ENCODE results near the gene TCF3. TPM values are rescaled to one million over a fixed set of nuclear protein-coding genes. Genes with fewer than 3 reads are reported as not detected.

The TCF3 gene
- polyA plus RNA-seq, 3 donors = 2.4 to 36.2 (median 3.3) TPM

- DNase-seq = no peak
- H3K36me3 ChIP-seq (replicated peaks in 1 of 2; ENCODE audit: control insufficient read depth in 1 of 2, insufficient read depth in 2 of 2, low read length in 2 of 2) = peaks cover 18 to 23% of the 10 kb centered on the region in 2 donors
- no peak overlapping the region for H2AFZ ChIP-seq (ENCODE audit: insufficient read depth, low read depth, low read length, poor library complexity, severe bottlenecking)
- no peak overlapping the region for H3K27ac ChIP-seq (ENCODE audit: low read depth in 1 of 2, low read length in 2 of 2)
- Mint-ChIP-seq H3K27me3 (ENCODE audit: low read depth in 3 of 3) (peaks cover 0 to 2% (median 2%) of the 10 kb centered on the region in 3 donors), H3K27ac (no peak overlapping the region), H3K4me1 (no peaks in the 10 kb centered on the region), H3K36me3 (peaks cover 26 to 37% of the 10 kb centered on the region in 2 donors), H3K4me3 (no peak overlapping the region), H3K9me3 (peaks cover 0 to 9% (median 7%) of the 10 kb centered on the region in 7 donors)
- peaks cover 8% of the 10 kb centered on the region for H3K79me2 ChIP-seq (ENCODE audit: insufficient read depth, low read length)
- intact Hi-C loops (cut with micrococcal nuclease) = no loop called here
- H3K4me2 ChIP-seq (replicated peaks; ENCODE audit: extremely low read depth, low read length, poor library complexity, severe bottlenecking) = no peak overlapping the region
- H3K4me3 ChIP-seq (replicated peaks in 1 of 3; ENCODE audit: low read depth in 2 of 3, low read length in 3 of 3) = no peak overlapping the region
- no peaks in the 10 kb centered on the region for H3K4me1 ChIP-seq (ENCODE audit: control insufficient read depth in 1 of 2, insufficient read depth in 2 of 2, low read length in 2 of 2)
- no peak overlapping the region for H3K9ac ChIP-seq (ENCODE audit: insufficient read depth, low read length, poor library complexity, severe bottlenecking)
- no peak for TF ChIP-seq CTCF (IDR thresholded peaks at IDR 0.05)
- no peaks in the 10 kb centered on the region for H3K27me3 ChIP-seq (ENCODE audit: control insufficient read depth in 2 of 2, insufficient read depth in 2 of 2, low read length in 2 of 2)
- H3K9me3 ChIP-seq (replicated peaks in 1 of 2; ENCODE audit: control insufficient read depth in 1 of 2, insufficient read depth in 1 of 2, low read length in 2 of 2) = peaks cover 4 to 8% of the 10 kb centered on the region in 2 donors
- H4K20me1 ChIP-seq (ENCODE audit: insufficient read depth, low read length) = peaks cover 10% of the 10 kb centered on the region
- 99% methylated on average over 17 of the region's 17 CpGs for WGBS (ENCODE audit: insufficient coverage)
These were observed 21.6 kb downstream of the TCF3 start for GRCh38 chr19:1630811-1631210.

- H3K27me3 ChIP-seq (ENCODE audit: control insufficient read depth in 2 of 2, insufficient read depth in 2 of 2, low read length in 2 of 2) = no peaks in the 10 kb centered on the region
- peaks cover 6% of the 10 kb centered on the region for H4K20me1 ChIP-seq (ENCODE audit: insufficient read depth, low read length)
- no peak overlapping the region for H3K4me3 Mint-ChIP-seq
- no peak overlapping the region for H3K9ac ChIP-seq (ENCODE audit: insufficient read depth, low read length, poor library complexity, severe bottlenecking)
- peak overlapping the region in 1 of 7 donors; percentile 24 for H3K27ac Mint-ChIP-seq
- peaks cover 19 to 33% of the 10 kb centered on the region in 2 donors for H3K36me3 Mint-ChIP-seq
- H2AFZ ChIP-seq (ENCODE audit: insufficient read depth, low read depth, low read length, poor library complexity, severe bottlenecking) = no peak overlapping the region
- 92% methylated on average over 19 of the region's 20 CpGs for WGBS (ENCODE audit: insufficient coverage)
- H3K27ac ChIP-seq (ENCODE audit: low read depth in 1 of 2, low read length in 2 of 2) = no peak overlapping the region
- peaks cover 8% of the 10 kb centered on the region for H3K79me2 ChIP-seq (ENCODE audit: insufficient read depth, low read length)
- no peak overlapping the region for H3K4me3 ChIP-seq (replicated peaks in 1 of 3; ENCODE audit: low read depth in 2 of 3, low read length in 3 of 3)
- peaks cover 2 to 3% of the 10 kb centered on the region in 2 donors for H3K9me3 ChIP-seq (replicated peaks in 1 of 2; ENCODE audit: control insufficient read depth in 1 of 2, insufficient read depth in 1 of 2, low read length in 2 of 2)
- no peak for DNase-seq
- H3K36me3 ChIP-seq (replicated peaks in 1 of 2; ENCODE audit: control insufficient read depth in 1 of 2, insufficient read depth in 2 of 2, low read length in 2 of 2) = peaks cover 23 to 25% of the 10 kb centered on the region in 2 donors
- TF ChIP-seq CTCF (IDR thresholded peaks at IDR 0.05) = no peak
- intact Hi-C loops (cut with micrococcal nuclease) = no loop called here
- H3K4me2 ChIP-seq (replicated peaks; ENCODE audit: extremely low read depth, low read length, poor library complexity, severe bottlenecking) = no peak overlapping the region
- no peaks in the 10 kb centered on the region for H3K4me1 ChIP-seq (ENCODE audit: control insufficient read depth in 1 of 2, insufficient read depth in 2 of 2, low read length in 2 of 2)
- peaks cover 0 to 2% (median under 1%) of the 10 kb centered on the region in 3 donors for H3K27me3 Mint-ChIP-seq (ENCODE audit: low read depth in 3 of 3)
- H3K9me3 Mint-ChIP-seq = peaks cover 0 to 4% (median 1%) of the 10 kb centered on the region in 7 donors
- no peaks in the 10 kb centered on the region for H3K4me1 Mint-ChIP-seq
These were observed 22.4 kb downstream of the TCF3 start for GRCh38 chr19:1630012-1630411.
